ENCODE measurements around the gene PCARE. TPM values are rescaled to one million over a fixed set of nuclear protein-coding genes. Genes with fewer than 3 reads are reported as not detected.
"Not testable (repeated sequence)": the region's sequence is repeated elsewhere in the genome, so short reads cannot be mapped to it uniquely, and the experiment has no call there.

The PCARE gene
- total and polyA plus RNA-seq, 2 donors (not counting 1 experiment from before 2014, with no cell fraction given), result not detected

DNA sequence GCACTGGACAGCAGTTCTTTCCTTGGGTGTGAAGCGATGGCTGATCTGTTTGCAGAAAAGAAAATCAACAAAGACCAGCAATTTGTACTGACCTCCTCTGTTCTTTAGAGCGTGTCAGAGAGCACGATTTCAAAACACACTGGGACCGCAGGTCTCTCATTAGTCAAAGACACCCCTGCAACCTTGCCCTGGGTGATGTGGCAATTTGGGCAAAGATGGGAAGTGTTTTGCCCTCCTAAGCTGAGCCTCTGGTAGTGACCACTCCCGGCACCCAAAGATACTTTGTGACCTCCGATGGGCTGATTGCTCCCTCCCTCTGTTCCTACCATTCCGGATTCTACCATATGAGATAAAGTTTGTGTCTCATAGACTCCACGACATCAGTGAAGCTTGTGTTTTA is 22.6 kb upstream of the PCARE start:
- Histone ChIP-seq H3K4me3 (replicated peaks in 1 of 4; ENCODE audit: control extremely low read depth in 1 of 4, insufficient read depth in 1 of 4, low read depth in 3 of 4, low read length in 4 of 4) (no peak overlapping the region), H3K36me3 (ENCODE audit: control insufficient read depth, insufficient read depth, low read length) (no peaks in the 10 kb centered on the region), H3K9me3 (ENCODE audit: control insufficient read depth, insufficient read depth, low read depth, low read length) (no peaks in the 10 kb centered on the region), H3K79me2 (ENCODE audit: control insufficient read depth, insufficient read depth, low read length) (no peaks in the 10 kb centered on the region), H3K9ac (ENCODE audit: insufficient read depth, low read length) (no peak overlapping the region), H4K20me1 (ENCODE audit: control insufficient read depth, extremely low read depth, insufficient read depth, low read length) (no peaks in the 10 kb centered on the region), H3K27ac (ENCODE audit: insufficient read depth, low read length) (no peak overlapping the region), H3K27me3 (ENCODE audit: control insufficient read depth, insufficient read depth, low read length) (no peaks in the 10 kb centered on the region), H3K4me2 (ENCODE audit: extremely low read depth, insufficient read depth, low read length) (no peak overlapping the region), H2AFZ (ENCODE audit: low read length) (no peak overlapping the region), H3K4me1 (ENCODE audit: control insufficient read depth, extremely low read depth, insufficient read depth, low read length) (no peaks in the 10 kb centered on the region)
- no peak for DNase-seq (ENCODE audit: low read depth in 2 of 2)
- TF ChIP-seq EZH2 (IDR thresholded peaks at IDR 0.05; ENCODE audit: low read length, missing control alignments), result no peak
- TF ChIP-seq, protein P1, sequence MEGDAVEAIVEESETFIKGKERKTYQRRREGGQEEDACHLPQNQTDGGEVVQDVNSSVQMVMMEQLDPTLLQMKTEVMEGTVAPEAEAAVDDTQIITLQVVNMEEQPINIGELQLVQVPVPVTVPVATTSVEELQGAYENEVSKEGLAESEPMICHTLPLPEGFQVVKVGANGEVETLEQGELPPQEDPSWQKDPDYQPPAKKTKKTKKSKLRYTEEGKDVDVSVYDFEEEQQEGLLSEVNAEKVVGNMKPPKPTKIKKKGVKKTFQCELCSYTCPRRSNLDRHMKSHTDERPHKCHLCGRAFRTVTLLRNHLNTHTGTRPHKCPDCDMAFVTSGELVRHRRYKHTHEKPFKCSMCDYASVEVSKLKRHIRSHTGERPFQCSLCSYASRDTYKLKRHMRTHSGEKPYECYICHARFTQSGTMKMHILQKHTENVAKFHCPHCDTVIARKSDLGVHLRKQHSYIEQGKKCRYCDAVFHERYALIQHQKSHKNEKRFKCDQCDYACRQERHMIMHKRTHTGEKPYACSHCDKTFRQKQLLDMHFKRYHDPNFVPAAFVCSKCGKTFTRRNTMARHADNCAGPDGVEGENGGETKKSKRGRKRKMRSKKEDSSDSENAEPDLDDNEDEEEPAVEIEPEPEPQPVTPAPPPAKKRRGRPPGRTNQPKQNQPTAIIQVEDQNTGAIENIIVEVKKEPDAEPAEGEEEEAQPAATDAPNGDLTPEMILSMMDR (conservative IDR thresholded peaks at IDR 0.05 in 1 of 2, IDR thresholded peaks at IDR 0.05 in 1 of 2; ENCODE audit: low read depth in 1 of 2, low read length in 2 of 2), result no peak

DNA sequence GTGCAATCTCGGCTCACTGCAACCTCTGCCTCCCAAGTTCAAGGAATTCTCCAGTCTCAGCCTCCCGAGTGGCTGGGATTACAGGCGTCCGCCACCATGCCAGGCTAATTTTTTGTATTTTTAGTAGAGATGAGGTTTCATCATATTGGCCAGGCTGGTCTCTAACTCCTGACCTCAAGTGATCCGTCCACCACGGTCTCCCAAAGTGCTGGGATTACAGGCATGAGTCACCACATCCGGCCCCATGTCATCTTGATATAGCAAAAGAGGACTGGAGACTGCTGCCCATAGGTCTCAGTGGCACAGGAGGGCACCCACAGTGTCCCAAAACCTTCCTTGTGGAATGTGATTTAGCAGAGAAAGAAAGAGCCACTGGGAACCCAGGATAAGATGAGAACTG is 16.0 kb upstream of the PCARE start:
- peak in 1 of 2 donors; percentile 19 for DNase-seq (ENCODE audit: low read depth in 2 of 2)
- not testable (repeated sequence) for H3K27me3 ChIP-seq (ENCODE audit: control insufficient read depth, insufficient read depth, low read length); H3K4me2 ChIP-seq (ENCODE audit: extremely low read depth, insufficient read depth, low read length); H3K79me2 ChIP-seq (ENCODE audit: control insufficient read depth, insufficient read depth, low read length); H3K9me3 ChIP-seq (ENCODE audit: control insufficient read depth, insufficient read depth, low read depth, low read length); H3K9ac ChIP-seq (ENCODE audit: insufficient read depth, low read length); H4K20me1 ChIP-seq (ENCODE audit: control insufficient read depth, extremely low read depth, insufficient read depth, low read length); H3K4me3 ChIP-seq (replicated peaks in 1 of 4; ENCODE audit: control extremely low read depth in 1 of 4, insufficient read depth in 1 of 4, low read depth in 3 of 4, low read length in 4 of 4); H3K36me3 ChIP-seq (ENCODE audit: control insufficient read depth, insufficient read depth, low read length); H3K27ac ChIP-seq (ENCODE audit: insufficient read depth, low read length); H2AFZ ChIP-seq (ENCODE audit: low read length); H3K4me1 ChIP-seq (ENCODE audit: control insufficient read depth, extremely low read depth, insufficient read depth, low read length)

DNA sequence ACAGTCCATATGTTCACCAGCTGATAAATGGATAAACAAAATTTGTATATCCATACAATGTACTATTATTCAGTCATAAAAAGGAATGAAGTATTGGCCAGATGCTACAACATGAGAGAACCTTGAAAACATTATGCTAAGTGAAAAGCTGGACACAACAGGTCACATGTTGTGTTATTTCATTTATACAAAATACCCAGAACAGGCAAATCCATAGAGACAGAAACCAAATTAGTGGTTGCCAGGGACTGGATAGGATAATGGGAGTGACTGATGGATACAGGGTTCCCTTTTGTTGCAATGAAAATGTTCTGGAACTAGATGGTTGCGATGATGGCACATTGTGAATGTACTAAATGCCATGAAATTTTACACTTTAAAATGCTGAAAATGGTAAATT is 10.2 kb upstream of the PCARE start:
- H4K20me1 ChIP-seq (ENCODE audit: control insufficient read depth, extremely low read depth, insufficient read depth, low read length), result no peaks in the 10 kb centered on the region
- no peak for DNase-seq (ENCODE audit: low read depth in 2 of 2)
- no peak overlapping the region for H3K27ac ChIP-seq (ENCODE audit: insufficient read depth, low read length)
- no peaks in the 10 kb centered on the region for H3K4me1 ChIP-seq (ENCODE audit: control insufficient read depth, extremely low read depth, insufficient read depth, low read length)
- no peaks in the 10 kb centered on the region for H3K79me2 ChIP-seq (ENCODE audit: control insufficient read depth, insufficient read depth, low read length)
- H3K9me3 ChIP-seq (ENCODE audit: control insufficient read depth, insufficient read depth, low read depth, low read length), result no peaks in the 10 kb centered on the region
- TF ChIP-seq EZH2 (IDR thresholded peaks at IDR 0.05; ENCODE audit: low read length, missing control alignments), result no peak
- TF ChIP-seq, protein P1 (conservative IDR thresholded peaks at IDR 0.05 in 1 of 2, IDR thresholded peaks at IDR 0.05 in 1 of 2; ENCODE audit: low read depth in 1 of 2, low read length in 2 of 2), result no peak
- H3K27me3 ChIP-seq (ENCODE audit: control insufficient read depth, insufficient read depth, low read length), result no peaks in the 10 kb centered on the region
- H3K36me3 ChIP-seq (ENCODE audit: control insufficient read depth, insufficient read depth, low read length), result no peaks in the 10 kb centered on the region
- no peak overlapping the region for H3K4me2 ChIP-seq (ENCODE audit: extremely low read depth, insufficient read depth, low read length)
- no peak overlapping the region for H2AFZ ChIP-seq (ENCODE audit: low read length)
- no peak overlapping the region for H3K9ac ChIP-seq (ENCODE audit: insufficient read depth, low read length)
- H3K4me3 ChIP-seq (replicated peaks in 1 of 4; ENCODE audit: control extremely low read depth in 1 of 4, insufficient read depth in 1 of 4, low read depth in 3 of 4, low read length in 4 of 4), result no peak overlapping the region

Measured in fibroblast of lung (primary cell).